ENCODE results near the gene OR5A1.

OR5A1 gene

GRCh38 chr11:59436169-59436568, at the start of gene OR5A1:
OR5A1 (plus strand) TSS chr11:59436469; CDS start chr11:59443169, 6,700 bp downstream.
- TF ChIP-seq MAX (IDR thresholded peaks at IDR 0.05; ENCODE audit: low read depth, low read length) (no peak), POLR2A (IDR thresholded peaks at IDR 0.05; ENCODE audit: extremely low read depth, insufficient read length) (no peak), MYC (IDR thresholded peaks at IDR 0.05; ENCODE audit: low read depth, low read length) (no peak), CTCF (IDR thresholded peaks at IDR 0.05; ENCODE audit: low read depth, low read length) (no peak)
- no peak for DNase-seq (ENCODE audit: low read depth)
- no peak within 1 kb of the TSS for H3K4me3 ChIP-seq (ENCODE audit: low read depth, low read length)

GRCh38 chr11:59394186-59394585, 42.1 kb upstream of the OR5A1 start:
- TF ChIP-seq POLR2A (IDR thresholded peaks at IDR 0.05; ENCODE audit: extremely low read depth, insufficient read length), result no peak
- TF ChIP-seq CTCF (IDR thresholded peaks at IDR 0.05; ENCODE audit: low read depth, low read length), result no peak
- no peak for TF ChIP-seq MAX (IDR thresholded peaks at IDR 0.05; ENCODE audit: low read depth, low read length)
- no peak for TF ChIP-seq MYC (IDR thresholded peaks at IDR 0.05; ENCODE audit: low read depth, low read length)
- DNase-seq (ENCODE audit: low read depth), result no peak
- no peak overlapping the region for H3K4me3 ChIP-seq (ENCODE audit: low read depth, low read length)

- H3K4me3 ChIP-seq (ENCODE audit: low read depth, low read length), result no peak overlapping the region
- TF ChIP-seq MYC (IDR thresholded peaks at IDR 0.05; ENCODE audit: low read depth, low read length), result no peak
- no peak for TF ChIP-seq CTCF (IDR thresholded peaks at IDR 0.05; ENCODE audit: low read depth, low read length)
- TF ChIP-seq MAX (IDR thresholded peaks at IDR 0.05; ENCODE audit: low read depth, low read length), result no peak
- no peak for TF ChIP-seq POLR2A (IDR thresholded peaks at IDR 0.05; ENCODE audit: extremely low read depth, insufficient read length)
- no peak for DNase-seq (ENCODE audit: low read depth)
Observed at GRCh38 chr11:59400461-59401261, 35.6 kb upstream of the OR5A1 start.

GRCh38 chr11:59401262-59401552, 35.1 kb upstream of the OR5A1 start:
- no peak for TF ChIP-seq POLR2A (IDR thresholded peaks at IDR 0.05; ENCODE audit: extremely low read depth, insufficient read length)
- no peak for TF ChIP-seq CTCF (IDR thresholded peaks at IDR 0.05; ENCODE audit: low read depth, low read length)
- TF ChIP-seq MYC (IDR thresholded peaks at IDR 0.05; ENCODE audit: low read depth, low read length), result no peak
- TF ChIP-seq MAX (IDR thresholded peaks at IDR 0.05; ENCODE audit: low read depth, low read length), result no peak
- DNase-seq (ENCODE audit: low read depth), result no peak
- no peak overlapping the region for H3K4me3 ChIP-seq (ENCODE audit: low read depth, low read length)

GRCh38 chr11:59403546-59403945, 32.7 kb upstream of the OR5A1 start:
- no peak overlapping the region for H3K4me3 ChIP-seq (ENCODE audit: low read depth, low read length)
- no peak for DNase-seq (ENCODE audit: low read depth)
- TF ChIP-seq MAX (IDR thresholded peaks at IDR 0.05; ENCODE audit: low read depth, low read length) (no peak), MYC (IDR thresholded peaks at IDR 0.05; ENCODE audit: low read depth, low read length) (no peak), CTCF (IDR thresholded peaks at IDR 0.05; ENCODE audit: low read depth, low read length) (no peak), POLR2A (IDR thresholded peaks at IDR 0.05; ENCODE audit: extremely low read depth, insufficient read length) (no peak)
